Ureter (tissue), 1 donor: ENCODE data around the gene SLIT1. TPM values are rescaled to one million over a fixed set of nuclear protein-coding genes. Genes with fewer than 3 reads are reported as not detected.

Experiments
- DNase-seq: peaks from one replicate; pipeline ENCODE4 v3.0.0-alpha.2; 2020; ENCODE audit warnings: low spot score
- total RNA-seq: library from RNA; stranded (reverse); gene quantifications from one replicate; pipeline ENCODE4 v1.2.4, GENCODE V29; 2023
- donor health status: DM: yes; HTN: yes; CAD: no.

The SLIT1 gene
- total RNA-seq, 1 donor from 2014 or later: 0.34 TPM

DNA sequence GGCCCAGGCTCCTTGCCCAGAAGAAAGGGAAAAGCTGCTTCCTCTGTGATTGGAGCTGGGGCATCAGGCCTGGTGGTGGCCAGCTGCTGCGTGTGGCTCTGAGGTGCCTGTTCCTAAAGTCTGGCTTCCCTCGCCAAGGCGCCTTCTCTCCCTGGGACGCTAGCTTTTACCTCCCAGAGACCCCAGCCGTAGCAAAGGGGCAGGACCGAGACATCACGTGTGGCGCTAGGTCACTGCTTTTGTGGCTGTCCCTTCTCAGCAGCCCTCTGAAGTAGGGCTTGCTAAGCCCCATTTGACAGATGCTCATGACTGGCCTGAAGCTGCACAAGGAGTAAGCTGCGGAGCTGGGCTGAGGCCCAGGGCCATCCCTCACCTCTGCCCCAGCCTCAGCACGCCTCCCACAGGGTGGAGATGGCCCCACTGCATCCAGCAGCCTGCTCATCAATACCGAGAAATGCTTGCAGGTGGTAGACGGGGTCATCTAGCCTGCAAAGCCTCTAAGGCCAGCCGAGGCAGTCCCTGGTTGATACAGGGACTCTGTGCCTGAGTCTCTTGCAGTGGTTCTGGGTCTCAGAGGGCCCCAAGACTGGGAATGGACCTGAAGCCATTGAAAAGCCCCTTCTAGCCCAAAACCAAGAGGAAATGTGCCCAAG lies 182.5 kb downstream of the SLIT1 start:
- DNase-seq: no peak

DNA sequence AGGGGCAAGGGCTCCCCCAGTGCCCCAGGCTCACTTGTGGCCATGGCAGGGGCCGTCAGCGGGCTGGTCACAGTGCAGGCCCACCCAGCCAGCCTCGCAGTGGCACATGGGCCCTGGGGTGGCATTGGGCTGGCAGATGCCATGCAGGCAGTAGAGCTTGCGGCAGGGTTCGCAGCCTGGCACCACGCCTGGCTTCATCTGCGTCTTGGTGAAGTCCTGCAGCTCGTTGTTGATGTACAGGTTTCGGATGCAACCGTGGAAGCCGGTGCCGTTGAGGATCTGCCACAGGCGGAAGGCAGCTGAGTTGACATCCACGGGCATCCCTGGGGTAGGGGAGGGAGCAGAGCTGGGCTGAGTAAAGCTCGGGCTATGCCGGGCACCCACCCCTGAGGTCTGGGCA lies 183.1 kb downstream of the SLIT1 start:
- DNase-seq: no peak

DNA sequence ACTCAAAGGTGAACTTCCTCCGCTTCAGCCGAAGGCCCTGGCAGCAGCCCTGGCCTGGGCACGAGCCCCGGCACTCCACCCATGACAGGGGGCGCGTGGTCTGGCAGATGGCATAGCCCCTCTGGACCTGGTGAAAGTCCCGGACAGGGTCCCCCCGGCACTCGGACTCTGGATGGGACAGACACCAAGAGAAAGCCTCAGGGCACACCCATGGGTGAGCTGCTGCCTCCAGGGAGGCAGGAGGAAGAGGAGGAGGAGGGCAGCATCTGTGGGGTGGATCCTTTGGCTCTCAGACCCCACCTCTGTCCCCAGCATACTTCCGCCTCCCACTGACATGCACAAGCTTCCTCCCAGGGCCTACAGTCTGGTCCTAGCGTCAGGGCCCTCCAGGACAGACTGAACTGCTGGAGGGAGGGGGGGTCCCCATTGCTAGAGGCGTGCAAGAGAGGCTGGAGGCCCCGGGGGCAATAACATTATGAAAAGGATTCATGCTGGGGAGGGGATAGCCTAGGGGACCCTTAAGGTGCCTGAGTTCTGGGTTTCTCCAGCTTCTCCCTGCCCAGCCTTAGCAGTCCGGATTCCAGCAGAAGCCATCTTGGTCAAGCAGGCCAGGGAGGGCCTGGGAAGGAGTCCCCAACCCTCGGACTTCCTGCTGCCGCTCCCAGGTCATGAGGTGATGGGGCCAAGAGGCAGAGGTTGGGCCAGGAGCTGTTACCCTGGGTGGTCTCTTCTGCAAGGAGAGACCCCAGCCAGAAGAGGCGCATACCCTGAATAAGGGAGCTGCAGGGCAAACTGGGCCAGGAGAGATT lies 184.4 kb downstream of the SLIT1 start:
- no peak for DNase-seq

DNA sequence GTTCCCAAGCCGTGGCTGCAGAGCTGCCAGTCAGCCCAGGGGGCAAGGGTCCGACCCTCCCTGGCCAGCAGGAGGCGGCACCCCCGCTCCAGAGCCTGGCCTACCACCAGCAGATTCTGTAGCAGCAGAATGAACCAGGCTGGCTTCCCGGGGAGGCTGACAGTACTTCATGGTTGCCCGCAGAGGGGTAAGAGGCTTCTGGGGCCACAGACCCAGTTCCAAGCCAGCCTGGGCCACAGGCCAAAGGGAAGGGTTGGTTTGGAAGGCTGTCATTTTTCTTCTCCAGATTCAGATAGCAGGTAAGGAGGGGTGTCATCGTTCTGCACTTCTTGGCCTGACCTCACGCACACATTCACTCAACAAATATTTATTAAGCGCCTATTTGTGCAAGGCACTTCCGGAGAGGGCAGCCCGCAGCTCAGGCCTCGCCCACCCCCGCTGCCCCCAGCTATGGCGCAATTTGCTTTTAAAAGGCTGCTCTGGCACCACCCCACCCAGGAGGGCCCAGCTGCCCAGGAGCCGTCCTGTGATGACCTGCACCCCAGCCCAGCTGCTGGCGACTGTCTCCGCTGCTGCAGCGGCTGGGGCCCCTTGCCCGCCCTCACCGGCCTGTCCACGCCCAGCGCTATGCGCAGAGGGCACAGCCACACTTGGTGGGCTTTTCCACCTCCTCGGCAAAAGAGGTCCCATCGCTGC lies 185.1 kb downstream of the SLIT1 start:
- no peak for DNase-seq

DNA sequence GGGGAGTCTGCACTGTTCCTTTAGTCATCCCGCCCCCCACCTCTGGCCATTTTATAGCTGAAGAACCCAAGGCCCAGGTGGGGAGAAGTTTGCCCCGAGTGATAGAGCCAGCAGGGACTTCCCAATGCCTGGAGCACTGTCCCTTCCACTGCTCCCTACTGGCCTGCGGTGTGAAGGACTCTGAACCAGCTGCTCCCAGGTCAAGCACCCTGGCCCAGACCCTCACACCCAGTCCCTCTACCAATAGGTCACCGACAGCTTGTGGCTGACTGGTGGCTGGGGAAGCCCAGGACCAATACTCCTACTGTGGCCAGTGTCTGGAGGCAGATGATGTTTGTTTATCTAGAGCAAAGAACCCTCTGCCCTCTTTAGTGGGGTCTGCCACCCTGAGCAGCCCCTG lies 185.8 kb downstream of the SLIT1 start:
- DNase-seq: no peak

DNA sequence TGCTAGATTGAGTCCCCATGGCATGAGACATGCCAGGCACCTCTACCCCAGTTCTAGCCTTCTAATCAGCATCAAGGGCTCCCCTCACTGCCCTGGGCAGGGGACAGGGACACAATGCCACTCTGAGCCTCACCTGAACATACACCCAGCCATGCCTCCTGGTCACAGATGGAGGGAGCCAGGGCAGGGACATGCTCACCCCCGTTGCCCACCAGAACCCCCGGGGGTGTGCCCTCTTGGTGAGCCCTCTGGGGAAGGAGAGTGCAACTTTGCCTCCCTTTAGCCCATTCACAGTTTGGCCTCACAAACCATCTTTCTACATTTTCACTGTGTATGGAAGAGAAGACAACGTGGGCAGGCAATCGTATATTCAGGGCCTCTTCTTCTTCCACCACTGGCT lies 186.4 kb downstream of the SLIT1 start:
- no peak for DNase-seq

DNA sequence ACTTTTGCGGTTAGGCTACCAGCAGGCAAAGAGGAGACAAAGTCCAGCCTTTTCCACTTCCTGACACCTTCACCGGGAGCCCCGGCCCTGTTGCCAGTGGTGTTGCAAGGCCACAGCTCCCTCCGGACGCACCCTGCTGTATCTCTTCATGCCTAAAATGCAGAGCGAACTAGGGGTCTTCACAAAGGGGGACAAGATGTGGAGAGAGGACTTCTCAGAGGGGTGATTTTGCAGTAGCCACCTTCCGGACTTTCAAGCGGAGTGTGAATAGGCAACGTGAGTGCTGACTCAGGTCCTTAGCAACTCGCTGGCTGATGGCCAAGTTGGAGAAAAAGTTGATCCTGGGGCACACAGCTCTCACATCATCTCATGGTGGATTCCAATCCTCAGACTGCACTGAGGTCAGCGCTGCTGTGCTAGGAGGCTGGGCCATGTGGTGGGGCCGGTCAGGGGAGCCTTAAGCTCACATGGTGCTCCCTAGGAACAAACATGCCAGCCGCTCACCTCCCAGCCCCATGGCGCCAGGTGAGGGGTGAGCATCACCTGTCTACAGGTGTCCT lies 187.3 kb downstream of the SLIT1 start:
- no peak for DNase-seq

DNA sequence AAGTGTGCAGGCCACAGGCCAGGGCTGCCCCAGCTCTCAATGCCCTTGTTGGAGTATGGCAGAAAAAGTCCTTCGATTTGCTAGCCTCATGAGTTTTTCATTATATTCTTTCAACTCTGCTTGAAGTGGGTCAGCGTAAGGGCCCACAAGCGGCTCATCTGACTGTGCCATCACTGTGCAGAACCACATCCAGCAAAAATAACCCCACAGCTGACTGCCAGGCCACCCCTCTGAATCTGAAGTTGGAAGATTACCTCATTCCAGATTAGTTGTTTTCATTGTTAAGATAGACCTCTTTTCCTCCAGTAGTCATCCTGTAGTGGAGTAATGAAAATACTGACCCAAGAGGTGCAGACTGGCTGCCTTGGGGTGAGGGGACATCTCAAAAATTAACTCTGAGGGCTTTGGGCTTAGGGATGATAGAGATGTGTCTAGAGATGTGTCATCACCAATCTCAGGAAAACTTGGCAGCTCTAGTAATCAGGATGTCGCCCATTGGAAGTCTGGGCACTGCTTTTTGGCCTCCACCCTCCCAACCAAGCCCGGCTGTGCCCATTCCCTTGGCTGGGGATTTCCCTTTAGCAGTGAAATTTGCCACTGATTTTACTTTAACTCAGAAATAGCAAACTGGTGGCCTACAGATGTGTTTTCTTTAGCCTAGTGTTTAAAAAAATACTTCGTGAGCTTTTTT lies 189.3 kb downstream of the SLIT1 start:
- no peak for DNase-seq

DNA sequence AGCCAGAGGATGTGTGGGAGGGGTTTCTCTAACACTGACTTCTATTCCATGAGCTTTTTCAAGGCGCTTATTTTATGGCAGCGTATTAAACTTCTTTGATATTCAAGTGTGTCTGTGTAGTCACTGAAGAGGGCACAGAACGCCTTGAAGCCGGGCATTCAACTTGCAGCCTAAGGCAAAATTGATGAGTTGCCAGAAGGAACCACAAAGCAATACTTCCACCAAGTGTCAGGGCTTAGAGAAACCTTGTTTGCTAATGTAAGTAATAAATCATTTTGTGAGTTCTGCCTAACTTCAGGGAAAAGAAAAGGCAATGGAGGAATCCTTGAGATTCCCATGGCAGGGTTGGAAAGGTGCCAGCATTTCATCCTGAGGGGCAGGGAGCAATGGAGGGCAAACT lies 189.9 kb downstream of the SLIT1 start:
- DNase-seq: no peak

DNA sequence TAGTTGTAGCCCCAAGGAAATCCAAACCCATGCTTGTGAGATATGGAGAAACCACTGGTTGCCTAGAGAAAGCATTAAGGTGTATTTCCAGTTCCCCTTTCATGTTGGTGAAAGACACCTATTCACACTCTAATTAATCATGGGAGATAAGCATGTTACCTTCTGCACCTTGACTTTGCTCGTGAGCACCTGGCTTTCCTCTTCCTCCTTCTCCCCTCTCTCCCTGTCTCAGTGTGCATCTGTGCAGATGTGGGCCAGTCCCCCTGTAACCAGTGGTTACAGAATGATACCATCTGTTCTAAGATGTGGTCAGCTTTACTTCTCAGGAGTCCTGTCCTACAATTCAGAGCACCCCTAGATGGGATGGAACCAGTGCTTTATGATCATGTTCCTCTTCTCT lies 193.0 kb downstream of the SLIT1 start:
- no peak for DNase-seq

DNA sequence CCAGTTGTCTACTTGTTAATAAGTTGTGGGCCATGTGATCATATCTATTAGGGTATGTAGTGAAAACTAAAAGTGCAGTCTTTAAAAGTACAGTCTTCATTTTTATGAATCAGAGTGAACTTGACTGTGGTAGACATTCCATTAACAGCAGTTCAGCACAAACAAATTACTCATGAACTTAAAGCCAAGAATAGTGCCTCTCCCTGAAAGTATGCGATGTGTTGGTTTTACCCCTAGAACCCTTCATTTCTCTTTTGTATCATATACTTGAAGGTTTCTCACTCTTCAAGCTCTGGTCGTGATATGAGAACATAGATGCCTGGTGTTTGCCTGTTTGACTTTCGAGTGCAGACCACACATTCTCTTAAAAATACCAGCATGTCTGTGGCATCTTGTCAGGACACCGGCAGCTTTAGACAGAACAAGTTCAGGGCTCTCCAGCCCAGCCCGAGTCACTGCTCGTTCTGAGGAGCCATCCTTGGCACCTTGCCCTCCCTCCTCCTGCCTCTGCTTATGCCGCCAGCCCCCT lies 194.4 kb downstream of the SLIT1 start:
- DNase-seq: no peak

DNA sequence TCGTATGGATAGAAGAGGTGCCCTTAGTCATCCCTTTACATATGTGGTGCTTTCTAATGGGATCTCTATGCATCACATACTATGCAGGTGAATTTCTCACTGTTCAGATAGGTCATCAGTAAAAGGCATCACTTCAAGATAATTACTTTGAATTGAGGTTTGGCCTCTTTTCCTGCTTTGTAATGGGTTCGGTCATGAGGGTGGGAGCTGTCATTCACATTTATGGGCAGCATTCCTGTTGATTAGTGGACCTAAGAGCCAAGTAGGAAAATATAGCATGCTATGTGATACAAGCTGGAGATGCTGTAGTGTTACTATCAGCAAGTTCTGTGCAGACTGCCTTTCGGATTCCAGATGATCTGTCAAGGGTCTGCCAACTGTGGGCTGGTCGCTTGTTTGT lies 197.3 kb downstream of the SLIT1 start:
- DNase-seq: no peak

DNA sequence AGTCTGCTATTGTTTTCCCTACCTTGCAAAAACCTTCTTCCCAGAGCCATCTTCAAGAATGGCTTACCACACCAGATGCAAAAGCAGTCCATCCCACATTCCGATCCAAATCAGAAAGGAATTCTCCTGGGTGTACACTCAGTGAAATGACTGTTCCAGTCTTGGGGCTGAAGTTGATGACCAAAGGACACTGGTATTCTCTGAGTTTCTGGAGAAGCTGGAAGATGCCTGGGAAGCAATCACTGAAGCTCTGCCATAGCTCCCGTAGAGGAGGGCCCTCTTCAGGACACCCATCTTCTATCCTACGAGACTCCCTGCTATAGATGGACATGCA lies 197.9 kb downstream of the SLIT1 start:
- DNase-seq: no peak

DNA sequence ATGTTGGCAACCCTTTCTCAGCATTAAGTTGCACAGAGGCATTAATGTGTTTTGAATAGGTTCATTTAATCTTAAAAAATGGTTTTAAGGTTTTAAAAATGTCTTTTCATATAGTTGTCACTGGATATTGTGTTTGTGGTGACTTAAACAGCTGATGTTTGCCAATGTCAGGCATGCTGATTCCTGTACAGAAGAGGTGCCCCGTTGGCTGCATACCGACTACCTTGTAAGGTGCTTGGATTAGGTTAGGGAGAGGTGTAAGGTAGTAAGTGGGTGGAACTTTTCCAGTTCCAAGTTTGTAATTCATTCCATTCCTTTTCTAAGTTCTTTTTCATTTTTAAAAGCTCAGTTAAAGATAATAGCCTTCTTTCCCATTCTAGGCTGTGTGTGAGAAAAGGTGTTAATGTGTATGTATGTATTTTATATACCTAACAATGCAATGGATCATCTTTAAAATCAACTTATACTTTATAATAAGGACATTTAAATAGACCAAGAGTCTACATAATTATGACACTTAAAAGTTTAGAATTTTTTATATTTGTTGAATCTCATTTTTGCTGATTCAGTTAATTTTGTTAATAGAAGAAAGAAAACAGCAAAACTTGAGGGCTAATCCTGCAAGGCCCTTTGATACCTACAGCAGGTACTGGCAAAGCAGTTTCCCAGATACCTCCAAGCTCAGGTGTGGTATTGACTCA lies 198.5 kb downstream of the SLIT1 start:
- DNase-seq: no peak

DNA sequence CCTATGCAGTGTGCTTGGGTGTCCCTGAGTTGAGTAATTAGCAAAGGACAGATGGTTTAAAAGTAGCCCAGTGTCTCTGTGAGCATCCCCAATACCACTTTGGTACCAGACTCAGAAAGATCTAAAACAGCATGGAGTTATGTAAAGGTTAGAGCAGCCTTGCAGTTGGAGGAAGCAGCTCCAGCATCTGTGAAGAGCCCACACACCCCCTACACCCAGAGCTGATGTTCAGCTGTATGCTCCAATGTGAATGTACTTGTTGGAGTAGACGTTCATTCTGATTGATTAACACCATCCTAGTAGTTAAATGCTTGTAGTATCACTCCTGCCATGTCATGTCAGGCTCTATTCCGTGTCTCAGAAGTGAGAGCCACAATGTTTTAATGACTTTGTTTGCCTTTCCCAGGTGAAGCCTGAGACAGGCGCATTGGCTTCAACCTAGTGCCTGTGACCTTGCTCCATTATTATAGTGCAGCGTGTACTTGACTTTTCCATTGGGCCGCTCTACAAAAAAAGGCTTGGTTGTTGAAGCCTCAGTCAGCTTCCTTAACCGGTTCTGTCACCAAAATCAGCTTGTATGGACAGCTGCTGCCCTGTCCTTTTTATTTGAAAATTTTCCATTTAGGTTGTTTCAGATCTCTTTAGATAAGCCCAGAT lies 199.4 kb downstream of the SLIT1 start:
- no peak for DNase-seq

DNA sequence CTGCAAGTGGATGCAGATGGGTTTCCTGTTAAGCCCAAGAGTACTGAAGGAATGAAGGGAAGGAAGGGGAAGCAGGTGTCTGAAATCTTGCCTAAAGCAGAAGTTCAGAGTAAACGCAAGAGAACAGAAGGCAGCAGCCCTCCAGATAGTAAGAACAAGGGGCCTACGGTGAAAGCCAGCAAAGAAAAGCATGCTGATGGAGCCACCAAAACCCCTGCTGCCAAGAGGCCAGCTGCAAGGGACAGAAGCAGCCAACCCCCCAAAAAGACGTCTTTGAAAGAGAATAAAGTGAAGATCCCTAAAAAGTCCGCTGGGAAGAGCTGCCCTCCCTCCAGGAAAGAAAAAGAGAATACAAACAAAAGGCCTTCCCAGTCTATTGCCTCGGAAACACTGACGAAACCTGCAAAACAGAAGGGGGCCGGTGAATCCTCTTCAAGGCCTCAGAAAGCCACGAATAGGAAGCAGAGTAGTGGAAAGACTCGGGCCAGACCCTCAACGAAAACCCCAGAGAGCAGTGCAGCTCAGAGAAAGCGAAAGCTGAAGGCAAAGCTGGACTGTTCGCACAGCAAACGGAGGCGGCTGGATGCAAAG lies 201.1 kb downstream of the SLIT1 start:
- no peak for DNase-seq

DNA sequence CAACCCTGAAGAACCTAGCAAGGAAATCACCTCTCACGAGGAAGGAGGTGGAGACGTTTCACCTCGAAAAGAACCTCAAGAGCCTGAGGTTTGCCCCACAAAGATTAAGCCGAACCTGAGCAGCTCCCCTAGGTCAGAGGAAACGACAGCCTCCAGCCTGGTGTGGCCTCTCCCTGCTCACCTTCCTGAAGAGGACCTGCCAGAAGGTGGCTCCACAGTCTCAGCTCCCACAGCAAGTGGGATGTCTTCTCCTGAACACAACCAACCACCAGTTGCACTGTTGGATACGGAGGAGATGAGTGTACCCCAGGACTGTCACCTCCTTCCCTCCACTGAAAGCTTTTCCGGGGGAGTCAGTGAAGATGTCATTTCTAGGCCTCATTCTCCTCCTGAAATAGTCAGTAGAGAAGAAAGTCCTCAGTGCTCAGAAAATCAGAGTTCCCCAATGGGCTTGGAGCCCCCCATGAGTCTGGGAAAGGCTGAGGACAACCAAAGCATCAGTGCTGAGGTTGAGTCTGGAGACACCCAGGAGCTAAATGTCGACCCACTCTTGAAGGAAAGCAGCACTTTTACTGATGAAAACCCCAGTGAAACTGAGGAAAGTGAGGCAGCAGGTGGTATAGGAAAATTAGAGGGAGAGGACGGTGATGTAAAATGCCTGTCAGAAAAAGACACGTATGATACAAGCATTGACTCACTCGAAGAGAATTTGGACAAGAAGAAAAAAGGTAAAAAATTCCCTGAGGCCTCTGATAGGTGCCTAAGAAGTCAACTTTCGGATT lies 203.4 kb downstream of the SLIT1 start:
- no peak for DNase-seq

DNA sequence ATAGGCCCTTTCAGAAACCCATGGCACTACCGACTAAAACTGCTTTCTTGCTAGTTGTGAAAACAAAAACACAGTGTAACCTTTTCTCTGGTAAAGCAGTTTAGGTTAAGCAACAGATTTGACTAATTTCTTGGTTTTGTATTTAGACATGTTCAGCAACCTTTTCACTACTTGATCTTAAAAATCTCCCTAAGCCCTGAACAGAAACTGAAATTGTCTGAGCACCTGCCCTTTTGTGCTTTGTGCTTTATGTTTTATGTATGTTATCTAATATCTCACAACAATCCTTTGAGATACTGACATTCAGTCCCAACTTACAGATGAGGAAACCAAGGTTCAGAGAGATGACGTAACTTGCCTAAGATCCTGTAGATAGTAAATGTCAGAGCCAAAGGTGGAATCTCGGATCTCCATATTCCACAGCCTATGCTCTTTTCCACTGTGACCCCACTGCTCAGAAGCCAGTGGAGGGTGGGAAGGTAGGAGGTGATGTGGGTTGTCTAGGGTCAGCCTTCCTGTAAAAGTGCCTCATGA lies 207.1 kb downstream of the SLIT1 start:
- DNase-seq: no peak

DNA sequence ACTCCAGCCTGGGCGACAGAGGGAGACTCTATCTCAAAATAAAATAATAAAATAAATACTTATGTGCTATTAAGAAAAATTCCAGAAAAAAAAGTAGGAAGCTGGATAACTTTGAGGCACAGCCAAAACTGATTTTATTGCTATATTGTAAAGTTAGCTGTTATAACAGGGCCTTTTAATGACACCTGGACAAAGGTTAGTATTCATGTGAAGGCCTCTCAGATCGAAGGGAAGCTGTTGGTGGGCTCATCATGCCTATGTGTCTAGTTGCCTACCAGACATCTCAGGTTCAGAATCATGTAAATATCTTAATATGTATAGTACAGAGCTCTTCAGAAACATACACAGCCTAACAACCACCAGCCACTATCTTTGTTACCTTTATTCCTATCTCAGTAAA lies 210.6 kb downstream of the SLIT1 start:
- no peak for DNase-seq
